Cardiac fibroblast (primary cell): ENCODE results near the gene WNK4.
"Not testable (repeated sequence)": the region's sequence is repeated elsewhere in the genome, so short reads cannot be mapped to it uniquely, and the experiment has no call there.

ENCODE experiments used
- DNase-seq, 2 donors: peaks; one replicate each; pipeline versions ENCODE4 v3.0.0 to v3.0.0-alpha.2; 2010; ENCODE audit warnings: low read depth in 2 of 2
- H3K4me3 ChIP-seq, 2 donors: replicated peaks in 1 of 2; 1 replicate in 1 of 2; 2 replicates in 1 of 2; pipeline ENCODE4 v1.5.1; 2011; ENCODE audit warnings: low read depth in 2 of 2, low read length in 2 of 2, mild to moderate bottlenecking in 2 of 2, moderate library complexity in 1 of 2
- TF ChIP-seq, protein P1 (sequence below): IDR thresholded peaks from one replicate; pipeline ENCODE4 v1.5.1; 2011; ENCODE audit warnings: low read depth, mild to moderate bottlenecking, low read length, inconsistent platforms

WNK4 gene

DNA sequence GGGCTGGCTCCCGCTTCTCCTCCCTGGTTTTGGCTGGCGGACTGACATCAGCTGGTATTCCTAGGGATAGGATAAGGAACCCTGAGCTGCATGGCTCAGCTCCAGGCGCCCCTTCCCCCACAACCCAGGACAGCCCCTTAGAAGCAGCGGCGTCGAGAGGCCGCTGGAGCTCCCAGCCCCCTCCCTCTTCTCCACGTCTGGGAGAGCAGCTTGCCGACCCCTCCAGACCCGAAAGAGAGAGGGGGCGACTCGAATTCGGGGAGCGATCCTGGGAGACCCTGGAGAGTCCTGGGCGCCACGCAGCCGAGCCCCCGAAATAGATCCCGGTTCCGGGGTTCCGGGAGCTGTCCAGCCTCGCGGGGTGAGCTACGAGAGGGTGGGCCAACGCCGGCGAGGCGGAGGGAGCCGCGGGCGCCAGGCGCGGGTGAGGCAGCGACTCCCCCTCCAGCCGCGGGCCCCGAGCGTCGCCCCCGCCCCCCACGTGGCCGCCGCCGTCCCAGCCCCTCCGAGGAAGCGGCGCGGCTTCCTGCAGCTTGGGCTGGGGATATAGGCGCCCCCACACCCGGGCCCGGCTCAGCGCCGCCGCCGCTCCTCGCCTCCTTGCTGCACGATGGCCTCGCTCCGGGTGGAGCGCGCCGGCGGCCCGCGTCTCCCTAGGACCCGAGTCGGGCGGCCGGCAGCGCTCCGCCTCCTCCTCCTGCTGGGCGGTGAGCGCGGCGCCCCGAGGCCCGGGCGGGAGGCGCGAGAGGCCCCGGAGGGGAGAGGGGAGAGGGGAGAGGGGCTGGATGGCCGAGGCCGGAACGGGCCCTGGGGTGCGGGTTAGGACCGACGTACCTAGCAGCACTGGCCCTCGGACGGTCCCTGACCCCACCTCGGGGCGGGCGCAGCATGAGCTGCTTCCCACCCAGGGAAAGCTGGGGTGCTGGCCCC lies 19.5 kb upstream of the WNK4 start, which contains the start of gene RAMP2:
Gene RAMP2, plus strand, starts transcription at position 576 of the 930 bp plus-strand sequence. Its CDS starts 35 bp downstream, at position 611.
- no peak for DNase-seq
- H3K4me3 ChIP-seq, result peak within 1 kb of the TSS; percentile 40 to 42
- TF ChIP-seq, protein P1, sequence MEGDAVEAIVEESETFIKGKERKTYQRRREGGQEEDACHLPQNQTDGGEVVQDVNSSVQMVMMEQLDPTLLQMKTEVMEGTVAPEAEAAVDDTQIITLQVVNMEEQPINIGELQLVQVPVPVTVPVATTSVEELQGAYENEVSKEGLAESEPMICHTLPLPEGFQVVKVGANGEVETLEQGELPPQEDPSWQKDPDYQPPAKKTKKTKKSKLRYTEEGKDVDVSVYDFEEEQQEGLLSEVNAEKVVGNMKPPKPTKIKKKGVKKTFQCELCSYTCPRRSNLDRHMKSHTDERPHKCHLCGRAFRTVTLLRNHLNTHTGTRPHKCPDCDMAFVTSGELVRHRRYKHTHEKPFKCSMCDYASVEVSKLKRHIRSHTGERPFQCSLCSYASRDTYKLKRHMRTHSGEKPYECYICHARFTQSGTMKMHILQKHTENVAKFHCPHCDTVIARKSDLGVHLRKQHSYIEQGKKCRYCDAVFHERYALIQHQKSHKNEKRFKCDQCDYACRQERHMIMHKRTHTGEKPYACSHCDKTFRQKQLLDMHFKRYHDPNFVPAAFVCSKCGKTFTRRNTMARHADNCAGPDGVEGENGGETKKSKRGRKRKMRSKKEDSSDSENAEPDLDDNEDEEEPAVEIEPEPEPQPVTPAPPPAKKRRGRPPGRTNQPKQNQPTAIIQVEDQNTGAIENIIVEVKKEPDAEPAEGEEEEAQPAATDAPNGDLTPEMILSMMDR, result no peak

DNA sequence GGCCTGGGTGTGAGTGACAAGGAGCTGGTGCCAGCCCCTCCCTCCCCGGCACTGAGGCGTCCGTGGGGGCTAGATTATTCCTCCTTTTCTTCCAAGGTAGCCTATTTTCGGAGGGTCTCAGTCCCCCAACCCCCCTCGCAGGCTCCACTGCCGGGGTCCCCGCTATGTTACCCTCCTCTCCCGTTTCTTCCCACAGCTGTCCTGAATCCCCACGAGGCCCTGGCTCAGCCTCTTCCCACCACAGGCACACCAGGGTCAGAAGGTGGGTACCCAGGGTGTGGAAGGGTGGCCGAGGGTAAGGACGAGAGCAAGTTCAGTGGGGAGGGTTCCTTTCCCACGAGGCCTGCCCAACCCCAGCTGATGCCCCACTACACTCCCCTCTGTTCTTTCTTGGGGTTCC lies 18.8 kb upstream of the WNK4 start:
- H3K4me3 ChIP-seq, result peak overlapping the region; percentile 40 to 42
- TF ChIP-seq, protein P1, result no peak
- no peak for DNase-seq

DNA sequence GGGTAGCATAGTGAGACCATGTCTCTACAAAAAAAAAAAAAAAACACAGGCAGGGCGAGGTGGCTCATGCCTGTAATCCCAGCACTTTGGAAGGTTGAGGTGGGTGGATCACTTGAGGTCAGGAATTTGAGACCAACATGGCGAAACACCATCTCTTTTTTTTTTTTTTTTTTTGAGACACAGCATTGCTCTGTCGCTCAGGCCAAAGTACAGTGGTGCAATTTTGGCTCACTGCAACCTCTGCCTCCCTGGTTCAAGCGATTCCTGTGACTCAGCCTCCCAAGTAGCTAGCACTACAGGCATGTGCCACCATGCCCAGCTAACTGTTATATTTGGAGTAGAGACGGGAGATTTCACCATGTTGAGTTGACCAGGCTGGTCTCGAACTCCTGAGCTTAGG lies 14.3 kb upstream of the WNK4 start:
- no peak for DNase-seq
- TF ChIP-seq, protein P1, result no peak
- H3K4me3 ChIP-seq, result no peak overlapping the region

DNA sequence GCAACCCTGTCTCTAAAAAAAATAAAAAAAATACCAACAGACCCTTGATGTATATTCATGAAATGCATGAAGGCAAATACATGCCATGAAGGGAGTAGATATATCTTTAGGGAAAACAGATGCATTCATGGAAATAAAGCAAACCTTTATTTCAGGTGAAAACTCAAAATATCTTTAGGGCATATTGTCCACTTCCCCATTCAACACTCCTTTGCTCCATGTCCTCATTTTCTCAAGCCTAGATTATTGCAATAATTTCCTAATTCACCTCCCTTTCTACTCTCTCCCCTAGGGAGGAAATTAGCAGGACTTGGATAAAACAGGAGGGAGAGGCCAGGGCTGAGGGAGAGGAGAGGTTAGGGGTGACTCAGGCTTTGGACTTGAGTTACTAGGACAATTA lies 12.9 kb upstream of the WNK4 start:
- DNase-seq, result peak in 1 of 2 donors; percentile 44
- TF ChIP-seq, protein P1, result no peak
- H3K4me3 ChIP-seq, result no peak overlapping the region

DNA sequence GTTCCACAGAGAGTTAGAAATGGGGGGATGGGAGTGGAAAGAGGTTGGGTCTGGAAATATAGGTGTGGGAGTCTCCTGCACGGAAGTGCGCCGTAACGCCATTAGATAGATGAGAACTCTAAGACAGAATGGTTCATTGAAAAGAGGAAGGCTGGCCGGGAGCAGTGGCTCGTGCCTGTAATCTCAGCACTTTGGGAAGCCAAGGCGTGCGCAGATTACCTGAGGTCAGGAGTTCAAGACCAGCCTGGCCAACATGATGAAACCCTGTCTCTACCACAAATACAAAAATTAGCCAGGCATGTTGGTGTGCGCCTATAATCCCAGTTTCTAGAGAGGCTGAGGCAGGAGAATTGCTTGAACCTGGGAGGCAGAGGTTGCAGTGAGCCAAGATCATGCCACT lies 12.4 kb upstream of the WNK4 start:
- DNase-seq, result not testable (repeated sequence)

DNA sequence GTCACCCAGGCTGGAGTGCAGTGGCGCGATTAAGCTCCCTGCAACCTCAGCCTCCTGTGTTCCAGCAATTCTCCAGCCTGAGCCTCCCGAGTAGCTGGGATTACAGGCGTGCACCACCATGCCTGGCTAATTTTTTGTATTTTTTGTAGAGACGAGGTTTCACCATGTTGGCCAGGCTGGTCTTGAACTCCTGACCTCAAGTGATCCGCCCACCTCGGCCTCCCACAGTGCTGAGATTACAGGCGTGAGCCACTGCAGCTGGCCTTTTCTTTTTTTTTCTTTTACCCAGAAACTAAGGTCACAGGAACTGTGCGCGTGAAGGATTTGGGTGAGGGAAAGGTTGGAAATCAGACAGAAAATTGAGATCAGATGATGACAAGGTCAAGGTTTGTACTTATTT lies 10.4 kb upstream of the WNK4 start:
- not testable (repeated sequence) for H3K4me3 ChIP-seq, DNase-seq

More for the DNA sequence above, 12.4 kb upstream of the WNK4 start:
- not testable (repeated sequence) for H3K4me3 ChIP-seq

DNA sequence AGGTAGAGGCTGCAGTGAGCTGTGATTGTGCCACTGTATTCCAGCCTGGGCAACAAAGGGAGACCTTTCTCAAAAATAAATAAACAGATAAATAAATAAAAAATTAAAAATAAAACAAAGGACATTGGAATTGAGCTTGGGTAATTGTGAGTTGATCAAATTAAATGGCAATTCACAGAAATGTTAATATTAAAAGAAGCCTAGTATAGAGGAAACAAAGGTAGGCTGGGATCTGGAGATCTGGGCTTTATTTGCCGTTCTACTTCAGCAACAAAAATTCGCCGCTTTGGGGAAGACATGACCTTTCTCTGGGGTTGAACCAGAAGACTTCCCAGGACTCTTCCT lies 7.5 kb upstream of the WNK4 start:
- TF ChIP-seq, protein P1, result no peak
- H3K4me3 ChIP-seq, result peak overlapping the region; percentile 72 to 92
- no peak for DNase-seq
